GM18526 (cell line): Measurements from ENCODE around the gene PRRC2B.

Experiments used
- POLR2A ChIP-seq: IDR thresholded peaks from 3 replicates; pipeline ENCODE4 v1.6.1; 2011; ENCODE audit not compliant: insufficient read length; ENCODE audit errors: extremely low read depth

The PRRC2B gene

DNA sequence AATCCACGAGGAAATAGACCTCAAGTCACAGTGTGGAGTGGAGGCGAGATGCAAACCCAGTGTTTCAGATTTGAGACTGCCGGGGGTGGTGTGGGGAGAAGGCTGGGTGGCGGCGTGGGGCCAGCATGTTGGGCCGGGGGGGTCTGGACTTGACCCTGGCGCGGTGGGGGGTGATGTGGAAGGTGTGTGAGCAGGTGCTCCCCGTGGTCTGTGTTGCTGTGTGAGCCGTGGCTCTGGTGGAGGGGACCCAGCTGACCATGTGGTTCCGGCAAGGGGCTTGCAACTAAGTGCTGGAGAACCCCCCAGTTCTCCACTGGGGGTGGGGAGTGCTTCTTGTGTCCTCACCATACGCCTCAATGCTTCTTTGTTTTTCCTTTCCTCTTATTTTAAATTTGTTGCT, 25.8 kb downstream of the PRRC2B start:
- TF ChIP-seq POLR2A = no peak

DNA sequence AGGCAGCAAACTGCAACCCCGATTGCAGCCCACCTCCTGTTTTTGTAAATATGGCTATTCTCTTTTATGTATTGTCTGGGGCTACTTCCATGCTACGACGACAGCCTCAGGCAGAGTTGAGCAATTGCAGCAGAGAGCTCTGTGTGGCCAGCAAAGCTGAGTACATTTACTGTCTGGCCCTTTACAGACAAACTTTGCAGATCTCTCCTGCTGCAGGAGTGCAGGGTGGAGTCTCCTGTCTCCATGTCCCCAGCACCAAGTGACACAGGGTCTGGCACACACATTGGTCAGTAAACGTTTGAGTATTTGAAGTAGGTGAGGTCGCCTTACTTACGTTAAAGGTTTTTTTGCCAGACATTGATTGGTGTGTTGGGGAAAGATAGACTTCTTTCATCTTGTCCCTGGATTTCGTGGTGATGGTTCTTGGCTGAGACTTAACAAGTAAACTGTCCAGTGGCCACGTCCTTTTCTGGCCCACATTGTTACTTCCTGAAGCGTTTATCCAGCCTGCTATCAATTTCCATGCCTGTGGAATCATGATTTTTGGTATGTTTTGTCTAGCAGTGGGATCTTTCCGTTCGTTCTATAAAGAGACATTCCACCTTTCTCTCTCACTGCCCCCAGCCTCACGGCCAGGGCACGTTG, 27.2 kb downstream of the PRRC2B start:
- no peak for TF ChIP-seq POLR2A

DNA sequence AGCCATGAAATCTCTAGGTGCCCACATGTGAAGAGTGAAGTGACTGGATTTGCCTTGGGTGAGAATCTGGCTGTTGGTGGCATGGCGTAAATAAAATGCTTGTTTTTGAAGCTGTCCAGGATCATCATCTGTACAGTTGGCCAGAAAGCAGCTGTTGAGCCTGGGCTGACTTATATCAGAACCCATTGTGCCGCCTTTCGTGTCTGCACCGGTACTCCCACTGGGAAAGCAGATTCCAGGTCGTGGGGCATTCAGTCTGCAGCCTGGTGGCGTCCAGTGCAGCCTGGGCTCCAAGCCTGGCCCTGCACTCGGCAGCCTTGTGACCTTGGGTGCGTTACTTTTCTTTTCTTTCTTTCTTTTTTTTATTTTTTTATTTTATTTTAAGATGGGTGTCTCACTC, 27.8 kb downstream of the PRRC2B start:
- TF ChIP-seq POLR2A = no peak

DNA sequence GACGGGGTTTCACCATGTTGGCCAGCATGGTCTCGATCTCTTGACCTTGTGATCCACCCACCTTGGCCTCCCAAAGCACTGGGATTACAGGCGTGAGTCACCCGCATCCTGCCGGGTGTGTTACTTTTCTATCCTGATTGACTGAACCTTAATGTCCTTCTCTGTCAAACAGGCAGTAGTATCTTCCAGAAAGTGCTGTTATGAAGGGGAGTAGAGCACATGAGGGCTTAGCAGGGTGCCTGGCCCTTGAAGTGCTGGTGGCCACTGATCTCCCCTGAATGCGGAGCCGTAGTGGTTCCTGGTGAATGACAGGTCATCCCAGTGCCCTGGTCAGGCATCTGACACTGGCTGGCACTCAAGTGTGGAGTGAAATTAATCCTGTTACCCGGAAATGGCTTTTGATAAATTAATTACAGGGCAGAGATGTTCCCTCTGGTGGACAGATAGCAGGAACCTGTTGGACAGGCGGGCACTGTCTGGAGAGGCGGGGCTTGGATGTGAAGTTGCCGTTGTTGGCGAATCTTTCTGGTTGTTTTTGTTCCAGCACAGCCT, 28.4 kb downstream of the PRRC2B start:
- TF ChIP-seq POLR2A = no peak

DNA sequence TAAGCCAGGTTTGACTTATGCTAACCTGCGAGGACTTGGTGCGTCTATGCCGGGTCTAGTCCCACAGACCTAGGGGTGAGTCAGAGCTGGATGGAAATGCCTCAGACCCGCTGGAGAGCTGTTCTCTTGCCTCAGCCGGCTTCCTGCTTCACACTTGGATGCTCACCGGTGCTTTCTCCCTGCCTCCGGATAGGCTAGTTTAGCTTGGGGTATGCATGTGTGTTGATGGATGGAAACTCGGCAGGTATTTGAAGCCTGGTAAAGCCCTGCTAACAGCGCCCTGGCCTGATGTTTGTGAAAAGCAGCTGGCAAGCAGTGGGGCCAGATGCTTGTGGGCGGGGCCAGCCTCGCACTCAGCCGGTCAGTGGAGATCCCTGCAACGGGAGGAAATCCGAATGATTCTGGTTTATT, 29.3 kb downstream of the PRRC2B start:
- no peak for TF ChIP-seq POLR2A

DNA sequence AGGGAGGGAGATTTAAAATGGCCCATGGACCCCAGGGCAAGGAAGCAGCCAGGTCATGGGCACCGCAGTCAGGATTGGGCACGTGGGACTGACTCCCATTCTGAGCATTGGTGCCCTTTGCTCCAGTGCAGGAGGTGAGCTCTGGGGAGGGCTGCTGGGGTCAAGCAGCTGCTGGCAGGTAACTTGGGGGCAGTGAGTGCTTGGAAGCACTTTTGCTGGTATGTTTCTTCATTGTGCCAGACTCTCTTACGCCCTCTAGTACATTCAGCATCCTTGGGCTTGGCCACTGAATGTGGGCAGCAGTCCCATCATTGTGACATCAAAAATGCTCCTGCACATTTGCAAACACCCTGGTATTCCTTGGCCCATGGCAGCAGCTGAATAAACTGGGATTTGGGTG, 32.7 kb downstream of the PRRC2B start:
- no peak for TF ChIP-seq POLR2A

DNA sequence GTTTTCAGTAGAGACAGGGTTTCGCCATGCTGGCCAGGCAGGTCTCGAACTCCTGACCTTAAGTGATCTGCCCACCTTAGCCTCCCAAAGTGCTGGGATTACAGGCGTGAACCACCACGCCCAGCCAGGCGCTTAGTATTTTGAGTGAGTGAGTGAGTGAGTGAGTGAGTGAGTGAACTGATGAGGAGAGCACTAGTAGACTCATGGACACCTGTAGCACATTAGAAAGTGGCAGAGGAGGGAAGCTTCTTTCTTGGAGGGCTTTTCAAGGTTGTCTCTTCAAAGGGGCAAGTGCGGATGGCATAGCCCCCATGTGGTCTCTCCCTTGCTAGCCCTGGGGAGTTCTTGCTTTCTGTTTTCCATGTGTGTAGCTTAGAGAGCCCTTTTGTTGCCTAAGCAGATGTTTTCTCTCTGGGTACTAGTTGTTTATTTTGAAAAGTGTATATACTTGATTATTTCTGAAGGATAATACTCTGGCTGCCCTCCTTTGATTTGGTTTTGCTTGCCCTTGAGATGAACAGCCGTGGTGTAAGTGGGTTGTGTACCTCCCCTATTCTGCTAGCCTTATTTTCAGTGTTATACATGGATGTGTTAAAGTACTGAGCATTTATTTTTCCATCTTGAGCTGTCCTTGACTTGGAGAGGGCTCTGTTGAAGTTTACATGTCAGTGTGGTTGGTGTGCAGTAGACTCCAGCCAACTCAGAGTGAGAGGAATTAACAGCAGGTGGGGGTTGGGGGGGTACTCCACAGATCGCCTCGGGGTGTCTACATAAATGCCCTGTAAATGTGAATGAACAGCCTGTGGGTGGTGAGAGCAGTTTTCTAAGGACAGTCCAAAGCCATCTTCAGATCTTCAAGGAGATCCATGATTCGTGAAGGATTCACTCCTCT, 35.5 kb downstream of the PRRC2B start:
- no peak for TF ChIP-seq POLR2A

DNA sequence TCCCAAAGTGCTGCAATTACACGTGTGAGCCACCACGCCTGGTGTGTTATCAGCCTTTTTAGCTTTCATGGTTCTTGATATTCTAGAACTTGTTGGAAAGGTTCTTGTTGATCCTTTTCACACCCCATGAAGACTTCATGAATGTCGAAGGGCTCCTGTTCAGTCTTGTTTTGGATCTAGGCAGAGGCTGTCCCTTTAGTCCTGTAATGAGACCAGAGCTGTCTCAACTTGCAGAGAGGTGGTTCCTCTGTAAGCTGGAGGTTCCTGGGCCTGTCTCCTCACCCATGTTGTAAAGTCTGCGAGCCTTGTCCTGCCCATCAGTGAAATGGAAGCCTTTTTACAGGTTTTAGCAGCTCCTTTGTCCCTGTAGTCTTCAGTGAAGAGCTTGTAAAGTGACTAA, 38.2 kb downstream of the PRRC2B start:
- TF ChIP-seq POLR2A = no peak

DNA sequence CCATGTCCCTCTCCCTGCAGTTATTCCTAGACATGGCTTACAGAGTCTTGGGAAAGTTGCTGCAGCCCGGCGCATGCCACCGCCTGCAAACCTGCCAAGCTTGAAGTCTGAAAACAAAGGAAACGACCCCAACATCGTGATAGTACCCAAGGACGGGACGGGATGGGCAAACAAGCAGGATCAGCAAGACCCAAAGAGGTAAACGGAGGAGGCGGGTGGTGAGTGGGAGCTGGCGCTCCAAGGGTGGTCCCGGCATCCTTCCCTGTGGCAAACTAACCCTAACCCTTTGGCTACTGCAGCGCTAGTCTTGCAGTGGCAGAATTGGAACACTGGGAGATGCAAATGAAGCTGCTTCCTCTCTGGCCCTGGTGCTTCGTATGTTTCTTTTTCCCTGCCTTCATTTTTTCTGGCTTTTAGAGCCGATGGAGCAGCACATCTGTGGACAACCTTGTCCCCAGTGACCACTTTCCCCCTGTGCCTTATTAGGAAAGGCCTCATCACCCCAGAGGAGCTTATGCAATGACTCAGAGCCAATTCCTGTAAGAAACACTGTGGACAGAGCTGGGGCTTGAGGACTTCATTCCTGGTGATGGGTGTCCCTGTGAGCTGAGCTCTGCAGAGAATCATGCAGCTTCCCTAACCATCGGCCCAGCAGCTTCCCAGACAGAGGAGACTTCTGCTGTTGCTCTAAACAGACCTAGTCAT, 38.9 kb downstream of the PRRC2B start:
- TF ChIP-seq POLR2A = no peak

DNA sequence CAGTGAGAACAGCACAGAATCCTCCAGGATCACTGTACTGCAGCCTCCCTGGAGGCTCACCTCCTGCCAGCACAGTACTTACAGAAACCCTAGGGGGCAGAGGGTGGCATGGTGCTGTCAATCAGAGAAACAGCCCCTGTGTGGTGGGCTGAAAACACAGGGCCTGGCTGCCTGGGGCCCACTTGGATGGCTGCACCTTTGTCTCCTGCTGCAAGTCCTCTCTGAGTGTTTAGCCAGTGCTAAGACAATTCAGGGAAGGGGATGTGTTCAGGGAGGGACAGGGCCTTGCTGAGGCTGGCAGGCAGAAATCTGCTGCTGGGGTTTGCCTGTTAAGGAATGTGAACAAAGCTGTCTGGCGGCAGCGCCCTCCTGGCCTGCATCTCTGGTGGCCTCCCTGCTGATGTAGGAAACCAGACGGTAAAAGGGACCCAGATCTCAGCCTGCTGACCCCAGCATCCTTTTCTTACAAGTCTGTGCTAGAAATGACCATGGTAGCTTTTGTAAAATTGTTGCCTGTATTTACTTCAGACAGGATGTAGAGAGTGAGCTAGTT, 39.5 kb downstream of the PRRC2B start:
- no peak for TF ChIP-seq POLR2A

DNA sequence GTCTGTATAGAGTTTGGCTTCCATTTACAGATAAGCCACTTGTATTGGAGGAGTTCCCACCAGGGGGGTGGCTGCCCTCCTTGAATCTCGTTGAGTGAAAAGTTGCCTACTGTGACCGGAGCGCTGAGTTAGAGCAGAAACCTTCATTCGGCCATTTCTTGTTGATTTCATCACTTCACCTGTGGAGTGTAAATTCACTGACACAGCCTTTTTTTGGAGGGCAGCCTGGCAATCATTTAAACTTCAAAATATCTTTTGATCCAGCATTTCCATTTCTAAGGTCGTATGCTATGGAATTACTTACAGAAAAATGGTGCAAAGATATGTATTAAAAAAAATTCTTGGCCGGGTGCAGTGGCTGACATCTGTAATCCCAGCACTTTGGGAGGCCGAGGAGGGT, 40.8 kb downstream of the PRRC2B start:
- no peak for TF ChIP-seq POLR2A

DNA sequence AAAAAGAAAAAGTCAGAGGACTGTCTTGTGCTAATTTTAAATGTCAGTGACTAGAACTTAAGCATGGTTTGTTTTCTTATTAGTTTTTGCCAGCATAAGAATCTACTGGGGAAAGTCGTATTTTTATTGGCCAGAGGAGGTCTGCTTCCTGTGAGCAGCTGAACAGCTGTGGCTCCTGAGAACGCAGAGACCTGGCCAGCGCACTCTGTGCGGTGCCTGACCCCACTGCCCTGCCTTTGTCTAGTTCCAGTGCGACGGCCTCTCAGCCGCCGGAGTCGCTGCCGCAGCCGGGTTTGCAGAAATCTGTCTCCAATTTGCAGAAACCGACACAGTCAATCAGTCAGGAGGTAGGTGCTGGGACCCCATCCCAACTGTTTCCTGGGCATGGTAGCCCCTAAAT, 42.5 kb downstream of the PRRC2B start:
- TF ChIP-seq POLR2A = no peak

DNA sequence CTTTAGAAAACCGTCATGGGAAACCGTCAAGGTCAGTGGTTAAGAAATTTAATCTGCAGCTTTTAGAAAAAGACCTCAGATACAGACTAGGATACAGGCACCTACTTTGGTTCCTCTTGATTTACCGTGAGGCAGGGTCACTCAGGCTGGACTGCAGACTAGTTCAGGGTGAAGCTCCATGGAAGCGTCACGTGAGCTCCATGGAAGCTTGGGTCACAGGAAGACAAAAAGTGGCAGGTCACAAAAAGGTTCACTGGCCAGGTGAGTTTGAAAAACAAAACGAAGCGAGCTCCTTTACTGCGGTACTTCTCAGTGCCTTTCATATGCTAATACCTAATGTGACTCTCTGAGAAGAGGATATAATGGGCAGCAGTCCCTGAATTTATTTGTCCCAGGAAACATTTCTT, 43.0 kb downstream of the PRRC2B start:
- TF ChIP-seq POLR2A = no peak

DNA sequence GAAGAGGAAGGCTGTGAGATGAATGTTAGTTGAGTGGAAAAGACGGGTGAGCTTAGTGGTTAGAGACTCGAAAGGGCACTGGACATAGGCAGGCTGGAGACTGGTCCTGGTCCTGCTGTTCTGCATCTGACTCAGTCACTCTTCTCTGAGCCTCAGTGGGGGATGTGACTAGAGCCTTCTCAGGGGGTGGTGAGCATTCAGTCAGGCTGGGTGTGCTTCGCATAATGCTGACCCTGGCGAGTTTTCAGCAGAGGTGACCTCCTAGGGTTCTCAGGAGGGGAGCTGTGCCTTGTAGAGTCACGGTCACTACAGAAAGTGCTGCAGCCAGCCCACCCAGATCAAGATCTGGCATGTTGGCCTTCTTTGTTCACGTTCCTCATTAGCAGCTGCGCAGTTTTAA, 44.3 kb downstream of the PRRC2B start:
- no peak for TF ChIP-seq POLR2A

DNA sequence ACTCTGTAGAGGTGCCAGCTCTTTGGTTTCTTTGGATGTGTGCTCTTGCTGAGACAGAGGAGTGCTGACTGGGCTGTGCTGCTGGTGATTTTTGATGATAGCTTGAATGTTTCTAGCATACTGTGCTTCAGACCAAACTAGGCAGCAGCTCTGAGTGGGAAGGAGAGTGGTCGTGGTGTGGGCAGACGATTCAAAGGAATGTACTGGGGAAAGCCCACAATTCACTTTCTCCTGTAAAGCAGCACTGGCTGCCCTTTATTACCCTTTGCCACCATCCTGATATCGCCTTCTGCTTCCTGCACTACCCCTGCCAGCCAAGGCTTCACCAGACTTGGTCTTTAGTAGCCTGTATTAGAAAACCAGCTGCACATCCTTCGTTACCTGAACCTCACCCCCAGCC, 45.3 kb downstream of the PRRC2B start:
- TF ChIP-seq POLR2A = no peak
